ENCODE data around the gene KRT2. TPM values are rescaled to one million over a fixed set of nuclear protein-coding genes. Genes with fewer than 3 reads are reported as not detected.

KRT2 gene
- total RNA-seq, 1 donor from 2014 or later = not detected

GRCh38 chr12:52655251-52655650, 3.2 kb upstream of the KRT2 start:
- Mint-ChIP-seq H3K9me3 (peaks cover 6% of the 10 kb centered on the region), H3K4me1 (peaks cover 4% of the 10 kb centered on the region), H3K4me3 (no peak overlapping the region), H3K27me3 (ENCODE audit: low read depth) (peaks cover 86% of the 10 kb centered on the region), H3K36me3 (no peaks in the 10 kb centered on the region), H3K27ac (no peak overlapping the region)
- no peak for DNase-seq (ENCODE audit: low spot score in 2 of 2, unreplicated experiment in 2 of 2)
- TF ChIP-seq CTCF (IDR thresholded peaks at IDR 0.05; ENCODE audit: unreplicated experiment) = no peak

GRCh38 chr12:52650520-52651081, 1.4 kb downstream of the KRT2 start:
- Mint-ChIP-seq H3K27me3 (ENCODE audit: low read depth) (peaks cover 81% of the 10 kb centered on the region), H3K27ac (no peak overlapping the region), H3K4me3 (no peak overlapping the region), H3K4me1 (peaks cover 2% of the 10 kb centered on the region), H3K36me3 (no peaks in the 10 kb centered on the region), H3K9me3 (peaks cover 6% of the 10 kb centered on the region)
- DNase-seq (ENCODE audit: low spot score in 2 of 2, unreplicated experiment in 2 of 2) = no peak
- no peak for TF ChIP-seq CTCF (IDR thresholded peaks at IDR 0.05; ENCODE audit: unreplicated experiment)

- Mint-ChIP-seq H3K27ac (no peak overlapping the region), H3K4me1 (no peaks in the 10 kb centered on the region), H3K4me3 (no peak overlapping the region), H3K9me3 (peaks cover 6% of the 10 kb centered on the region), H3K27me3 (ENCODE audit: low read depth) (peaks cover 81% of the 10 kb centered on the region), H3K36me3 (no peaks in the 10 kb centered on the region)
- no peak for DNase-seq (ENCODE audit: low spot score in 2 of 2, unreplicated experiment in 2 of 2)
- TF ChIP-seq CTCF (IDR thresholded peaks at IDR 0.05; ENCODE audit: unreplicated experiment) = no peak
Observed at GRCh38 chr12:52649066-52649465, 2.9 kb downstream of the KRT2 start.

- no peaks in the 10 kb centered on the region for H3K36me3 Mint-ChIP-seq
- no peaks in the 10 kb centered on the region for H3K4me1 Mint-ChIP-seq
- DNase-seq (ENCODE audit: low spot score in 2 of 2, unreplicated experiment in 2 of 2) = no peak
- no peak overlapping the region for H3K27ac Mint-ChIP-seq
- peaks cover 78% of the 10 kb centered on the region for H3K27me3 Mint-ChIP-seq (ENCODE audit: low read depth)
- TF ChIP-seq CTCF (IDR thresholded peaks at IDR 0.05; ENCODE audit: unreplicated experiment) = no peak
- no peak overlapping the region for H3K4me3 Mint-ChIP-seq
- peaks cover 6% of the 10 kb centered on the region for H3K9me3 Mint-ChIP-seq
Observed at GRCh38 chr12:52648012-52648550, 3.9 kb downstream of the KRT2 start.

GRCh38 chr12:52647601-52648000, 4.4 kb downstream of the KRT2 start:
- no peak overlapping the region for H3K27ac Mint-ChIP-seq
- no peak for TF ChIP-seq CTCF (IDR thresholded peaks at IDR 0.05; ENCODE audit: unreplicated experiment)
- no peaks in the 10 kb centered on the region for H3K4me1 Mint-ChIP-seq
- H3K27me3 Mint-ChIP-seq (ENCODE audit: low read depth) = peaks cover 76% of the 10 kb centered on the region
- no peaks in the 10 kb centered on the region for H3K36me3 Mint-ChIP-seq
- H3K4me3 Mint-ChIP-seq = no peak overlapping the region
- no peak for DNase-seq (ENCODE audit: low spot score in 2 of 2, unreplicated experiment in 2 of 2)
- H3K9me3 Mint-ChIP-seq = peaks cover 4% of the 10 kb centered on the region
